Stimulated activated CD4-positive, alpha-beta T cell treated with anti-CD3 and anti-CD28 coated beads, Interleukin-1b, Interleukin-23, amount 100 ng/mL, for 1 hour (primary cell): ENCODE results near the gene LALBA.
A peak's percentile ranks its signal among the peaks of the same experiment; 100 is the strongest.
"Not testable (repeated sequence)": the region's sequence is repeated elsewhere in the genome, so short reads cannot be mapped to it uniquely, and the experiment has no call there.

ENCODE experiments used
- DNase-seq, 2 donors: peaks; one replicate each; pipeline ENCODE4 v3.0.0-alpha.2; 2020; ENCODE audit warnings: low read depth in 2 of 2

Gene LALBA

DNA sequence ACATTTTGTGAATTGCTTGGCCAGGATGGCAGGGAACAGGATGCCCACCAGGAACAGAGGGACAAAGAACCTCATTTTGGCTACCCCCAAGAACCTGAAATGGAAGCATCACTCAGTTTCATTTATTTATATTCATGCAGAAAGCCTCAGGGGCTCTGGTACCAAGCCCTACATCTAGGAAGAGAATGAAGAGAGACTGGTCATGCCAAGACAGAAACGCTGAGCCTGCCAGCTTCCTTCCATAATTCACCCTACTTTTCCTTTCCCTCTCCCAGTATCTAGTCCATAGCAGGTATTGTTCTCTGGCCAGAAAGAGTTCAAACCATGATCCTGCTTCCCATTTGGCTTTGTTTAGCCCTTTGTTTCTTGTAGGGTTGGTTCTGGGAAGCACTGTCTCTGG, at the start of gene LALBA:
TSS of gene LALBA (minus strand) at position 101 of the 400 bp plus-strand sequence. CDS start at position 75, 26 bp downstream.
- no peak for DNase-seq

DNA sequence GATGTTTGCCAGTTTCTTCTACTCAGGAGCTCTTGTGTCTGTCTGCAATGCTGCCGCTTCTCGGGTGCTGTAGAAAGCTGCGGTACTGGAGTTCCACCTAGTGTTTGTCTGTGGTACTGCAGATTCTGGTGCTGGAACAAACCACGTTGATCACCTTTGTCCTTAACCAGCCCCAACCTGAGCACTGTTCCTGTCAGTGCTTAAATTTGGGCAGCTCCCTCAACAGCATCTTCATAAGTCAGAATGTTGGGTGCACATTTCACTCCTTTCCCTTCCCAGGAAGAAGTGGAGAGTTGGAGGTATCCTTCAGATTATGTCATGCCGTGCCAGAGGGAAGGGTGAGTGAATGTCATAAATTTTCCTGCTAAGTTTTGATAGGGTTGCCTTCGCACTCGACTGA, 48.7 kb upstream of the LALBA start:
- DNase-seq, result peak; percentile 42 to 48

DNA sequence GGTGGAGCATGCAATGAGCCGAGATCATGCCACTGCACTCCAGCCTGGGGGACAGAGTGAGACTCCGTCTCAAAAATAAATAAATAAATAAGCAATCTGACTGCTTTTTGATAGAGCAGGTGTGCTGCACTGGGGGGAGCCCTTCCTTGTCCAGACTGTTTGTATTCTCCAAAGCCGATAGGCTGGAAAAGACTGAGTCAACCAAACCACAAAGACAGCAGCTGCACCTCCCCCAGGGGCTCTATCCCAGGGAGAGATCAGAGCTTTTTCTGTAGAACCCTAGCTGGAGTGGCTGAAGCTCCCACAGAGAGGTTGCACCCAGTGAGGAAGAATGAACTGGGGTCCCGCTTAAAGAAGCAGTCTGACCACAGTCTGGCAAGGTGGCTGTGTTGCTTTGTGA, 45.8 kb upstream of the LALBA start:
- no peak for DNase-seq

GRCh38 chr12:48613321-48613720, 43.5 kb upstream of the LALBA start:
- no peak for DNase-seq

- no peak for DNase-seq
These were observed 32.5 kb upstream of the LALBA start for GRCh38 chr12:48602192-48602989.

- no peak for DNase-seq
These were observed 31.3 kb upstream of the LALBA start for GRCh38 chr12:48601013-48601756.

DNA sequence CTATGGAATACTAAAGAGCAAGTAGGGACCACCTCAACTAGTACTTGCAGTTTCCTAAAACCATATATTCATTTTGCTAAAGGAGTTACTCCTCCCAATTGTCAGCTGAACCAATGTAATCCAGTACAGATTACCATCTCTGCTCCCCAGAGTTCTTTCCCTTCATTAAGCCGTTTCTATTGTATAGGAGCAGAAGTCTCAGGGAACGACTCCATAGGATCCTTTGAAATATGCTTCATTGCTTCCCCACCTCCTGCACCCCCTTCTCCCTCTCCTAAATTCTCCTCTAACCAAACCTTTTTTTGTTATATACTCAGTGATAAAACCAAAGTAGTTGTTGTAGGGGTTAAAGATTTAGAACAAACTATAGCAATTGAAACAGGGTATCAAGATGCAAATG, 30.7 kb upstream of the LALBA start:
- no peak for DNase-seq

DNA sequence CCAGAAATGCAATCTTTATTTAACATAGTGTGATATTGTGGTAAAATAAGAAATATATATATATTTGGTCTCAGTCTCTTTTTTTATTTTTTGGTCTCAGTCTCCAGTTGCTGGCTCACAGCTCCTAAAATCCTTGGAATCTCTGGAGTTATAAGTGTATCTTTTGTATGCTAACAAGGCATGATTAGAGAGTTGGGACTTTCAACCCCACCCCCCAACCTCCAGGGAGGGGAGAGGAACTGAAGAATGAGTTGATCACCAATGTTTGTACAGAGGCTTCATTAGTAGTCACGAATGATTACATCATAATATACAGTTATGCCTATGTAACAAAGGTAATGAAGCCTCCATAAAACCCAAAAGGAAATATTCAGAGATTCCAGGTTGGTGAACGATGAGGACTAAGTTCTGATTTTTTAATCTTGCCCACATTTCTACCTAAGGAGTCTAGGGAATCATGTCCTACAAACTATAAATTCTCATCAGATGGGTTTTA, 22.8 kb upstream of the LALBA start:
- no peak for DNase-seq

DNA sequence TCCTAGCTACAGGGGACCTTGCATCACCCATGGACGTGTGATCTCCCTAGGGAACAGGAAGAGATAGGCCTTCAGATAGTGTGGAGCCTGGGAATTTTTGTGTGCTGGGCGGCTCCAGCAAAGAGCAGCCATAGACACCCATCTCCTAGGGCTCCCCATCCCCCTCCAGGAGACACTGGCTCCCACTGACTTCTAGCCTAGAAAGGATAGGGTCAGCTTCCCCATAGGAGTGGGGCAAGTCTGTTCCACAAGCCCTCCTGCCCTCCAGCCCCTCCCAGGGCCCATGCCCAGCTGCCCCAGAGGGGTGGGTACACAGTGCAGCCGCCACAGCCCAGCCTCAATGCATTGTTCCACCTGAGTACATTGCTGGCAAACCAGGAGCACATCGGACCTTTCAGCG, 16.5 kb upstream of the LALBA start:
- DNase-seq, result no peak

DNA sequence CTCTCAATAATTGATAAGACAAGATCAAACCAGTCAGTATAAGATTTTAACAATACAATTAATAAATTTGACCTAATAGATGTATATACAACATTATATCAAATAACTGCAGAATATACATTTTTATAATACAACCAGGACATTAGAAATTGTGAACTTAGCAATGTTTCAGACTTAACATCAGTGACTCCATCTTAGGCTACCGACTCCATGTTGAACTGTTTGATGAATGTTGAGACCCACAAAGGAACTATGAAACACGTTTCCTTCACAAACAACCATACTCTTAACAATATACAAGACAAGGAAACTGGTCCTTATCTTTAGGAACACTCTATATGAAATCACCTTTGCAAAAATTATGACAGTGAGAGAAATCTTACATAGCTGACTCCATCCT, 13.9 kb upstream of the LALBA start:
- DNase-seq, result no peak

- DNase-seq, result no peak
These were observed 11.0 kb upstream of the LALBA start for GRCh38 chr12:48580831-48581230.

DNA sequence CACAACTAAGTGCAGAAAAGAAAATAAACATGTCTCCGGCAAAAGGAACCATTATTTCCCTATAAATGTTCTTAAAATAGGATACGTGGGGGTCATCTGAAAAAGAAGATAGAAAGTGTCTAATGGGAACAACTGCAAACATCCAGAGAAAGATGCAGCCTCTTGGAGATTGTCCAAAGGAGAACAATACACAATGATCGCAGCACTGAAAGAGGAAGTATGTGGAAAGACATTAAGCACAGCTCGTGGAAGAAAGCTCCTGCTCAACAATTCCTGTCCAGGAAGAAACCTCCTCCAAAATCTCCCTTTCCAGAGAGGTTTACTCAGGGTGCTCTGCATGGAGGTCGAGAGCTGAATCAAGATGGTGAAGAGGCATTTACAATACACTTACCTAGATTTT, 2.5 kb upstream of the LALBA start:
- DNase-seq, result no peak

- DNase-seq, result no peak
These were observed 2.1 kb downstream of the LALBA start for GRCh38 chr12:48567731-48568130.

GRCh38 chr12:48557919-48558318, 11.9 kb downstream of the LALBA start:
- DNase-seq, result no peak

DNA sequence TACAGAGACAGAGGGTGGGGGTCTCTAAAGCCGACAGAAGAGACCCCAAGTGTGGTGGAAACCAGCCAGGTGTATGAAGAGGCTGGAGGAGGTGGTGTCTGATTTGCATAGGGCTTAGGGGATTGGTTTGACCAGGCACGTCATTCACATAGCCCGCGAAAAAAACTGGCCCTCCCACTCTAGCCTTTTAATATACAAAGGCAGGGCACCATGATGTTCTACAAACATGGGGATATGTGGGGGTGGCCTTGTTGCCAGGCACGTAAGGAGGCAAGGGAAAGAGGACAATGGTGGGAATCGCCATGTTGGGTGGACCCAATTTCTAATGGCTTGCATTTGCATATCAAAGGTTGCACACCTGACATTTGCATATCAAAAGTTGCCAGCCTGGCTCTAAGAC, 13.2 kb downstream of the LALBA start:
- no peak for DNase-seq

GRCh38 chr12:48553666-48554343, 16.0 kb downstream of the LALBA start:
- peak in 1 of 2 donors; percentile 4 for DNase-seq

DNA sequence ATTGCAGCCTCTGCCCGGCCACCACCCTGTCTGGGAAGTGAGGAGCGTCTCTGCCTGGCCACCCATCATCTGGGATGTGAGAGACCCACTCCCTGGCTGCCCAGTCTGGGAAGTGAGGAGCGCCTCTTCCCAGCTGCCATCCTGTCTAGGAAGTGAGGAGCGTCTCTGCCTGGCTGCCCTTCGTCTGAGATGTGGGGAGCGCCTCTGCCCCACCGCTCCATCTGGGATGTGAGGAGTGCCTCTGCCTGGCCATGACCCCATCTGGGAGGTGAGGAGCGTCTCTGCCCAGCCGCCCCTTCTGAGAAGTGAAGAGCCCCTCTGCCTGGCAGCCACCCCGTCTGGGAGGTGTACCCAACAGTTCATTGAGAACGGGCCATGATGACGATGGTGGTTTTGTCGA, 18.2 kb downstream of the LALBA start:
- DNase-seq, result not testable (repeated sequence)

- DNase-seq, result not testable (repeated sequence)
These were observed 22.8 kb downstream of the LALBA start for GRCh38 chr12:48547012-48547411.

GRCh38 chr12:48545833-48546469, 23.9 kb downstream of the LALBA start:
- no peak for DNase-seq

GRCh38 chr12:48542300-48542928, 27.4 kb downstream of the LALBA start:
- peak; percentile 2 to 5 for DNase-seq

DNA sequence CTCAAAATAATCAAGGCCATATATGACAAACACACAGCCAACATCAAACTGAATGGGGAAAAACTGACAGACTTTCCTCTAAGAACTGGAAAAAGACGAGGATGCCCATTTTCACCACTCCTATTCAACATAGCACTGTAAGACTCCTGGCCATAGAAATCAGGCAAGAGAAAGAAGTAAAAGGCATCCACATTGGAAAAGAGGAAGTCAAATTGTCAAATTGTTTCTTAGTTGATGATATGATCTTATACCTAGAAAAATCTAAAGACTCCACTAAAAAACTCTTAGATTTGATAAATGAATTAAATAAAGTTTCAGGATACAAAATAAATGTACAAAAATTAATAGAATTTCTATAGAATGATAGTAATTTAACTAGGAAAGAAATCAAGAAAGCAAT, 33.2 kb downstream of the LALBA start:
- no peak for DNase-seq
